Esophagus muscularis mucosa (tissue), 4 donors: Measurements from ENCODE around the gene UBALD1. TPM values are rescaled to one million over a fixed set of nuclear protein-coding genes. Genes with fewer than 3 reads are reported as not detected.

Source experiments
- DNase-seq: peaks from one replicate; pipeline ENCODE4 v3.0.0-alpha.2; 2017; ENCODE audit errors: extremely low spot score
- H3K27ac ChIP-seq, 4 donors: fragments of 200-600 bp; sonication (generic); replicated peaks in 1 of 4; 1 replicate in 3 of 4; 2 replicates in 1 of 4; pipeline ENCODE4 v1.5.1; 2016 to 2019; ENCODE audit warnings: mild to moderate bottlenecking in 1 of 4
- H3K27me3 ChIP-seq, 4 donors: fragments of 200-600 bp; sonication (generic); one replicate each; pipeline versions ENCODE4 v1.5.1 to v1.6.0; 2016 to 2019
- H3K36me3 ChIP-seq, 4 donors: fragments of 200-600 bp; sonication (generic); one replicate each; pipeline ENCODE4 v1.5.1; 2016 to 2019
- H3K4me1 ChIP-seq, 4 donors: fragments of 200-600 bp; sonication (generic); one replicate each; pipeline ENCODE4 v1.5.1; 2016 to 2019
- H3K4me3 ChIP-seq, 4 donors: fragments of 200-600 bp; sonication (generic); 1 replicate in 2 of 4; 2 replicates in 2 of 4; pipeline ENCODE4 v1.5.1; 2016 to 2019; ENCODE audit warnings: mild to moderate bottlenecking in 4 of 4, moderate library complexity in 1 of 4
- H3K9me3 ChIP-seq, 4 donors: fragments of 200-600 bp; sonication (generic); 1 replicate in 3 of 4; 2 replicates in 1 of 4; pipeline ENCODE4 v1.5.1; 2016 to 2019
- CTCF ChIP-seq, 3 experiments: fragments of 200-600 bp in 2 of 3; fragments of 450-650 bp in 1 of 3; sonication (generic) in 2 of 3; IDR thresholded peaks; one replicate each; pipeline ENCODE4 v1.5.1; 2017 to 2019; ENCODE audit warnings: antibody characterized with exemption in 3 of 3, mild to moderate bottlenecking in 2 of 3, moderate library complexity in 1 of 3
- EP300 ChIP-seq: sonication (generic); formaldehyde crosslinking; IDR thresholded peaks from one replicate; pipeline ENCODE4 v1.6.1; 2017; ENCODE audit warnings: antibody characterized with exemption
- POLR2A ChIP-seq: fragments of 450-650 bp; IDR thresholded peaks from one replicate; pipeline ENCODE4 v1.6.1; 2017; ENCODE audit warnings: antibody characterized with exemption, moderate library complexity, mild to moderate bottlenecking, low read depth
- POLR2AphosphoS5 ChIP-seq, 2 donors: sonication (generic); formaldehyde crosslinking; IDR thresholded peaks; one replicate each; pipeline ENCODE4 v1.6.1; 2017; ENCODE audit warnings: antibody characterized with exemption in 2 of 2
- WGBS: methylation state at CpG from one replicate; pipeline ENCODE4 v1.1.5; 2018; 5-methylcytosine and 5-hydroxymethylcytosine counted together
- intact Hi-C: fragments of 100-400 bp; cut with DNase I; formaldehyde crosslinking; loops from one replicate; pipeline ENCODE4 v1.15.1; 2023
- total RNA-seq, 4 donors: library from RNA; depleted of rRNA; stranded (reverse); fragments of >200 nt; gene quantifications; one replicate each; pipeline versions ENCODE4 v1.1.0 to v1.2.1, GENCODE V29; 2016

Gene UBALD1
- total RNA-seq, 4 donors from 2014 or later, result 11.2 to 34.6 (median 17.9) TPM

DNA sequence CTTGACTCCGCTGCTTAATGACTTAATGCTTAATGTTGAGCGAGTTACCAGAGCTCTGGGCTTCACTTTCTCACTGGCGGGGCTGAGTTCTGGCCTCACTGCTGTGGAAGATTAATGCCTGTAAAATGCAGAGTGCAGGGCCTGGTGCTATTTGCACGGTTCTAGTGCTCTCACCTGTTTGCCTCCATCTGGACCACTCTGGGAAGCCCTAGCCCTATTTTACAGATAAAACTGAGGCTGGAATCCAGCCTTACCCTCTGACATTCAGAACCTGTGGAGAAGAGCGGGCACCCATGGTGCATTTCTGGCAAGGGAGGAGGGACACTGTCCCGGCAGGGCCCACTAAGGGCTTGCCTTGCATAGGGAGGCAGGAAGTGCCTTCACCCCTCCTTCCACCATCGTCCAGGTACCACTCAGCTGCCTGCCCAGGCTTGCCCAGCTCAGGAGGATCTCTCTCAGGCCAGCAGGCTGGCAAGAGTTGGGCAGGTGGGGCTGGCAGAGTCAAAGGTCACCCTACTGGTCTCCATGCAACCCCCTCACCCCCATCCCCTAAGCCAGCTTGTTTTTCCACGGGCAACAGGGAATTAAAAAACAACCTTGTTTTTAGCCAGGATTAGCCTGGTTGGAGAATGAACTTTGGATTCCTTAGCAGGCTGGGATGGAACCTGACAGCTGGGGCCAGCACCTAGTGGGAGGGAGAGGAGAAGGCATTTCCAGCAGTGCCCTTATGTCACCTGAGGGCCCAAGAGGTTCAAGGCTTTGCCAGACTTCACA, 4.1 kb upstream of the UBALD1 start:
- H3K36me3 ChIP-seq, result no peaks in the 10 kb centered on the region
- H3K27me3 ChIP-seq, result no peaks in the 10 kb centered on the region
- H3K4me1 ChIP-seq, result peaks cover 27 to 46% (median 42%) of the 10 kb centered on the region in 4 donors
- no peak overlapping the region for H3K4me3 ChIP-seq
- no peak for TF ChIP-seq CTCF (IDR thresholded peaks at IDR 0.05)
- TF ChIP-seq EP300, result no peak
- TF ChIP-seq POLR2AphosphoS5 (IDR thresholded peaks at IDR 0.05), result no peak
- TF ChIP-seq POLR2A, result no peak
- no peak for DNase-seq
- peak overlapping the region in 2 of 4 donors; percentile 97 to 99 for H3K27ac ChIP-seq
- H3K9me3 ChIP-seq, result no peaks in the 10 kb centered on the region
- intact Hi-C loops, result no loop called here
- 91% methylated on average over 4 of the region's 8 CpGs for WGBS

DNA sequence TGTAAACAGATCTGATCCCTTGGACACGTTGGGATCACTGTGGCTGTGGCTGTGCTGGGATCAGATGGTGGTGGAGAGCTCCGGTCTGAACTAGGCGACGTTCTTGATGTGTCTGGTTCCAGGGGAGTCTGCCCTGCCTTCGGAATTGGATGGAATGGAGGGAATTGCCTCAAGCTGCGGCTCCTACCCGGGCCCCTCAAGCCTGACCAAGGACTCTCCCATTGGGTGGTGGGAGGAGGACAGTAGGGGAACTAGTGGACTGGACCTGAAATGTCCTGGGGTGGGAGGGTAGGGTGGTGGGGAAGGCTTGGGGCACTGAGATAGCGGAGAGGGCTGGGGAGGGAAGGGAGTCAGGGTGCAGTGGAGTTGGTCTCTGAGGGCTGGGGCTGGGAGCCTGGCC, 3.2 kb upstream of the UBALD1 start:
- H3K9me3 ChIP-seq, result no peaks in the 10 kb centered on the region
- TF ChIP-seq EP300, result no peak
- TF ChIP-seq CTCF (IDR thresholded peaks at IDR 0.05), result no peak
- no peaks in the 10 kb centered on the region for H3K36me3 ChIP-seq
- no peak overlapping the region for H3K4me3 ChIP-seq
- DNase-seq, result no peak
- WGBS, result 88% methylated on average over 8 of the region's 8 CpGs
- H3K27ac ChIP-seq, result peak overlapping the region; percentile 96 to 99 (median 98)
- no peaks in the 10 kb centered on the region for H3K27me3 ChIP-seq
- intact Hi-C loops, result no loop called here
- peaks cover 34 to 53% (median 48%) of the 10 kb centered on the region in 4 donors for H3K4me1 ChIP-seq

DNA sequence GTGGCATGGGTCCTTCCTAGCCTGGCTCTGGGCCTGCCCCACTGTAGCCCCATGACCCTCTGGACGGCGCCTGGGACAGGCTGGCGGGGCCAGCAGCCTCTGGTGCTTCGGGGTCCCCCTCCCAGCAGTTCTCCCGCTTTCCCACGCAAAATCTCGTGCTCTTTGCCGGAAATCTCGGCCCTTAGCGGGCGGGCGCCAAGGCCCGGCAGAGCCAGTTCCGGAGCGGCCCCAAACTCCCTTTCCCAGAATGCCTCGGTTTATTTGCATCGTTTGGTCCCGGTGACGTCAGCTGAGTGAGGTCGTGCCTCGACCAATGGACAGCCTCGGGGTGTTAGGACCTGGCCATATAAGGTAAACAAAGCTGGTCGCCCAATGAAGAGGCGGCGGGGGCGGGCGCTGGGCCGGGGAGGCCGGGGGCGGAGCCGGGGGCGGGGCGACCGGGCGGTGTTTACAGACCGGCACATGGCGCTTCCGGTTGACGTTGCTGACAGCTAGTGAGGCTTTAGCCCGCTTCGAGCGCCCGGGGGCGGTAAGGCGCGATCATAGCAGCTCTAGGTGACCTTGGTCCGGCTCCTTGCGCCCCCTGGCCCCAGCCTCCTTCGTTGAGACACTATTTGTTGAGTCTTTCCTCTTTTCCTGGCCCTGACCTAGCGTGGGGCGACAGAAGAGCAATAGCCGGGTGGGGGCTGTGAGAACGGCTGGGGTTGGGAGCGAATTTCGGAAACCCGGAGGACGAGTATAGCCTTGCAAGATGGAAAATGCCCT, 1.5 kb upstream of the UBALD1 start:
- Histone ChIP-seq H3K27me3 (no peaks in the 10 kb centered on the region), H3K4me3 (peak overlapping the region; percentile 62 to 99 (median 92)), H3K4me1 (peaks cover 51 to 70% (median 65%) of the 10 kb centered on the region in 4 donors), H3K36me3 (no peaks in the 10 kb centered on the region), H3K9me3 (no peaks in the 10 kb centered on the region), H3K27ac (peak overlapping the region; percentile 96 to 99 (median 98))
- DNase-seq, result peak; percentile 100
- TF ChIP-seq EP300 (peak; percentile 76), POLR2AphosphoS5 (IDR thresholded peaks at IDR 0.05) (peak; percentile 93 to 96), POLR2A (peak; percentile 68), CTCF (IDR thresholded peaks at IDR 0.05) (peak; percentile 21 to 36 (median 31))
- intact Hi-C loops, result no loop called here
- 1% methylated on average over 37 of the region's 57 CpGs for WGBS

- peak overlapping the region; percentile 89 to 99 (median 97) for H3K4me3 ChIP-seq
- H3K9me3 ChIP-seq, result no peaks in the 10 kb centered on the region
- DNase-seq, result no peak
- no peaks in the 10 kb centered on the region for H3K36me3 ChIP-seq
- peak overlapping the region; percentile 94 to 99 (median 98) for H3K27ac ChIP-seq
- 73% methylated on average over 17 of the region's 39 CpGs for WGBS
- intact Hi-C loops, result no loop called here
- TF ChIP-seq EP300 (no peak), CTCF (IDR thresholded peaks at IDR 0.05) (no peak), POLR2AphosphoS5 (IDR thresholded peaks at IDR 0.05) (no peak), POLR2A (no peak)
- H3K4me1 ChIP-seq, result peaks cover 56 to 77% (median 72%) of the 10 kb centered on the region in 4 donors
- no peaks in the 10 kb centered on the region for H3K27me3 ChIP-seq
Measured at GRCh38 chr16:4615384-4616046, 827 bp upstream of the UBALD1 start.
